GM19468 (cell line): Measurements from ENCODE around the gene SRPK2.
"Not testable (repeated sequence)": the region's sequence is repeated elsewhere in the genome, so short reads cannot be mapped to it uniquely, and the experiment has no call there.

Source experiments
- ATAC-seq: cut with Tn5 transposase; IDR thresholded peaks from one replicate; pipeline ENCODE4 v1.9.1; 2021; ENCODE audit warnings: mild to moderate bottlenecking, moderate library complexity, moderate number of reproducible peaks; ENCODE audit not compliant: unreplicated experiment; ENCODE audit errors: extremely low read depth

SRPK2 gene

DNA sequence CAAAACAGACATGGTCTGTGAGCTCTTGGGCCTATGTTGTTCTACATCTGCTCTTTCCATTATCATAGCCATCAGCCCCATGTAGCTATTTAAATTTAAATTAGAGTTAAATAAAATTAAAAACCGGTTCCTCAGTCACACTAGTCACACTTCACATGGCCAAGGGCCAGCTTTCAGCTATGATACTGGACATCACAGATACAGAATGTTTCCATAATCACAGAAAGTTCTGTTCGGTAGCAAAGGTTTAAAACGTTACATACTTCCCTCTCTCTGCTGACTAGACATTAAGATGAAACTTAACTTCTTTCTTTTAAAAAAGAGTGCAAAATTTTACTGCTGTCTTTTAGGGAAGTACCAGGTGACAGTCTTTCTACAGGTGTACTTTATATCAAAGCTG is 43.0 kb downstream of the SRPK2 start:
- ATAC-seq = no peak

DNA sequence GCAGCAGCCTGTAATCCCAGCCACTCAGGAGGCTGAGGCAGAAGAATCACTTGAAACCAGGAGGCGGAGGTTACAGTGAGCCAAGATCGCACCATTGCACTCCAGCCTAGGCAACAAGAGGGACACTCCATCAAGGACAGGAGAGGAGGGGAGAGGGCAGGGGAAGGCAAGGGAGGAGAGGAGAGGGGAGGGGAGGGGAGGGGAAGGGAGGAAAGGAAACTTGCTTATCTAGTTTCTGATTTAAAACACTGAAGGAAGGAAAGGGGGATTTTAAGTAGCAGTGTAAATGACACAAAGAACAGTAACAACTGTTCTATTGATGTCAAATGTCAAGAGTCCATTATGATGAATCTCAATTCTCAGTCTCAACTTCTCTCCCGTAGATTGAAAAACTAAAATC is 43.7 kb downstream of the SRPK2 start:
- no peak for ATAC-seq

DNA sequence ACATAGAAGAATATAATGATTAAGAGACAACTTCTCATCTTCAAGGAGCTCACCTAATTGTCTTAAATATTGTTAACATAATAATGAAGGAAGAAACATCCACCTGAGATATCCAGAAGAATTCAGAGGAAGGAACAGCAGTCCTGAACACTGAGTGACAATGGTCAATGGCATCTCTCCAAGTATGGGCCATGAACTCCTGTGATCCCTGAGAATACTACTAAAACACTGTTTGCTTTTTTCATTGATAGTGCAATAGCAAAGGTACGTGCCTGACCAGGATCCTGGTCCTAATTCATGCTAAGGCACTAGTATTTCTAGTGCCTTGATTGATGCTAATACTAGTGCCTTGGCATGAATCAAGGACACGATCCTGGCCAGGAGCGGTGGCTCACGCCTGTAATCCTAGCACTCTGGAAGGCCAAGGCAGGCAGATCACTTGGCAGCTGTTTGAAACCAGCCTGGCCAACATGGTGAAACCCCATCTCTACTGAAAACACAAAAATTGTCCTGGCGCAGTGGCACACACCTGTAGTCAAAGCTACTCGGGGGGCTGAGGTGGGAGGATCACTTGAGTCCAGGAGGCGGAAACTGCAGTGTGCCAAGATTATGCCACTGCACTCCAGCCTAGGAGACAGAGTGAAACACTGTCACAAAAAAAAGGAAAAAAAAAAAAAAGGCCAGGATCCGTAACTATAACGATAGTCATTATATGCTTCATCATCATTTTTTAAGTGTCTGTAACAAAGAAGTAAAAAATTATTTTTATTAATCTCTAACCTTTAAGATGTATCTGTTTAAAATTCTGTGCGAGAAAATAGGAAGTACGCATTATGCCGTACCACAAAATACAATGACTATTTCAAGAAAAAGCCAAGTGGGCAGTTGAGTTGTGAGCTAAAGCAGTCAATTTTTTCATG is 49.1 kb downstream of the SRPK2 start:
- no peak for ATAC-seq

DNA sequence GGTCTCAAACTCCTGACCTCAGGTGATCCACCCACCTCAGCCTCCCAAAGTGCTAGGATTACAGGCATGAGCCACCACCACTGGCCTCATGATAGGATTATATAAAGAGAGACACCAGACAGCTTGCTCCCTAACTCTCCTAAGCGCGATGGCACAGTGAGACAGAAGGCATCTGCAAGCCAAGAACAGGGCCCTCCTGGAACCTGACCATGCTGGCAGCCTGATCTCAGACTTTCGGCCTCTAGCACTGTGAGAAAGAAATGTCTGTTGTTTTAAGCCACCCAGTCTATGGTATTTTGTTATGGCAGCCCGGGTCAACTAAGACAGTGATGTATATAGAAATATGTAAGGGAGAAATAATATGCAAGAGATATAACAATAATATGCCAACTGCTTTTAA is 51.2 kb downstream of the SRPK2 start:
- ATAC-seq = no peak

DNA sequence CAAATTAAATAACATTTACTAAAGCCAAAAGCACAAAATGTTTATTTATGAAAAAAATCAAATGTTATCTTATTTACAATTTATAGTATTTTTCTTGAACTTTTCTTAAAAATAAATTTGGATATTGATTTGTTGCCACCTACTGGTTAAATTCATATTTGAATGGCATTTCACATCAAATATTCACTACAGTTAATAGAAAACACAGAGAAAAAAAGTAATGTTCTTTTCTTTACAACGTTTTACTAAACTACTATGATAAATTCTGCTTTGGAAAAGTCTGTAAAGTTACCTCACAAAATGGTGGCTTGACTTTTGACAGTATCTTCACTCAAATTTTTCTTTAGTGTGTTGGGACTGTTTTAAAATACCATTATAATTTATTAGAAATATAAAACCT is 52.7 kb downstream of the SRPK2 start:
- ATAC-seq = no peak

DNA sequence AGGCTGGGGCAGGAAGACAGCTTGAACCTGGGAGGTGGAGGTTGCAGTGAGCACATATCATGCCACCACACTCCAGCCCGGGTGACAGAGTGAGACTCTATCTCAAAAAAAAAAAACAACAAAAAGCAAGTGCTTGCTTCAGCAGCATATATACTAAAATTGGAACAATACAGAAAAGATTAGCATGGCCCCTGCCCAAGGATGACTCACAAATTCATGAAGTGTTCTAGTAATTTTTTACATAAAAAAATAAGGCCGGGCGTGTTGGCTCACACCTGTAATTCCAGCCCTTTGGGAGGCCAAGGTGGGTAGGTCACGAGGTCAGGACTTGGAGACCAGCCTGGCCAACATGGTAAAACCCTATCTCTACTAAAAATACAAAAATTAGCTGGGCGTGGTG is 56.1 kb downstream of the SRPK2 start:
- ATAC-seq = not testable (repeated sequence)

DNA sequence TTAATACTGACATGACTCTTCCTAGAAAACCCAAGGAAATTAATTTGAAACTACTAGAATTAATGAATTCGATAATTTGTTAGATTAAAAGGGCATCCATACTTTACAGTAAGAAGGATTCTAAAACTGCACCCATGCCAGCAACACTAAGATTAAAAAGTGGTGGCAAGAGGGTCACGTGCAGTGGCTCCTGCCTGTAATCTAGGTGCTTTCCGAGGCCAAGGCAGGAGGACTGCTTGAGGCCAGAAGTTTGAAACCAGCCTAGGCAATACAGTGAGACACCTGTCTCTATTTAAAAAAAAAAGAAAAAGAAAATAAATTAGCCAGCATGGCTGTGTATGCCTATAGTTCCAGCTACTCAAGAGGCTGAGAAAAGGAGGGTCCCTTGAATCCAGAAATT is 58.2 kb downstream of the SRPK2 start:
- ATAC-seq = no peak

DNA sequence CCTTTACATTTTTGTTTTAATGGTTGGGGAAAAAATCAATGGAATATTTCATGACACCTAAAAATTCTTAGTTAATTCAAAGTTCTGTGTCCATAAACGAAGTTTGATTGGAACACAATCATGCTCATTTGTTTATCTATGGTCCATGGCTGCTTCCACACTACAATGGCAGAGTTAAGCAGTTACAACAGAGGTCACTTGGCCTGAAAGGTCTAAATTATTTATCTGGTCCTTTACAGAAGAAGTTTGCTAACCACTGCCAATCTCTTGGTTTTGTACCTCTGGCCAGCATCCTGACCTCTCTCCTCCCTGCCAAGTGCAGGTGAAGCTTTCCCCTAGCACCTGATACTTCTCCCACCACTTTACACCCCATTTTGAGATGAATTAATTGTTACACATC is 61.5 kb downstream of the SRPK2 start:
- ATAC-seq = no peak

DNA sequence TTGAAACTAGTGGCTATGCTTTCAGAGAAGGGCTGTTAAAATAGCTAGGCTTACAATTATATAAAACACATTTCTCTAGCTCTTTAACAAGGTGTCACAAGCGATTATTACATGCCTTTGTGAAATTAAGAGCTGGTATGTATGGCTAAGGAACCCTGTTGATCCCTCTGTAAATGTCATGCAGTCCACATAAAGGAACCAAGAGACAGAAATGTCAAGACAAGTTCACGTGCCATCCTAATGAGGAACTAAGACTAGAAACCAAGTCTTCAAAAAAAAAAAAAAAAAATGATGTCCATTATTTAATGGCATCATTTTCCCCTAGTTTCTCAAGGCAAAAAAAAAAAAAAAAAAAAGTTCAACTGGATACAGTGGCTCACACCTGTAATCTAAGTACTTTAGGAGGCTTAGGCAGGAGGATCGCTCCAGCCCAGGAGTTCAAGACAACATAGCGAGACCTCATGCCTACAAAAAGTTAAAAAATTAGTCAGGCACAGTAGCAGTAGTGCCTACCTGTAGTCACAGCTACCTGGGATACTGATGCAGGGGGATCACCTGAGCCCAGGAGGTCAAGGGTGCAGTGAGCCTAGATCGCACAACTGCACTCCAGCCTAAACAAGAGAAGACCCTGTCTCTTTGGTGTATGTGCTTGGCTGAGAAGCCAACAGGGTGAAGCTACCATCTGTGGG is 63.4 kb downstream of the SRPK2 start:
- ATAC-seq = no peak

DNA sequence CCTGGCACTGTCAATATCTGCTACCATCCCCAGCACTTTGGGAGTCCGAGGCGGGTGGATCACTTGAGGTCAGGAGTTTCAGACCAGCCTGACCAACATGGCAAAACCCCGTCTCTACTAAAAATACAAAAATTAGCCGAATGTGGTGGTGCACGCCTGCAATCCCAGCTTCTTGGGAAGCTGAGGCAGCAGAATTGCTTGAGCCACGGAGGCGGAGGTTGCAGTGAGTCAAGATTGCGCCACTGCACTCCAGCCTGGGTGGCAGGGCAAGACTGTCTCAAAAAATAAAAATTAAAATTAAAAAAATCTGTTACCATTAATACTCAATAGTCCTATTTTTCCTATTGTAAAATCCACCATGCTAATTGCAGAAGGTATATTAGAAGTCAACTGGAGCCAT is 64.1 kb downstream of the SRPK2 start:
- not testable (repeated sequence) for ATAC-seq

DNA sequence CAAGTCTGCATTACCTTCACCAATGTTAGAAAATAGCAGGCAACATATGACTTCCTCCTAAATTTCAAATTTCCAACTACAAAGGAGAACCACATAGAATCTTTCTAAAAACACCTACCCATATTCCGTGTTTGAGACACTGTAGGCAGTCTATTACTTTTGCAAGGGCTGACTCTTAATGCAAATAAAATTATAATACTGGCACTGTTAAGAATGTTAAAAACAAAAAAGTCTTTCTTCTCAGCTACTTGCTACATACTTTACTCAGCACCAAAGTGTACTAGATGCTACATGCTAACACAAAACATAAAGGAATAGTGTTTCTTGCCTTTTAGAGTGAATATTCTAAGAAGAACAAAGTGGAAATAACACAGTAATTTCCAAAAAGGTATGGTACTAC is 65.4 kb downstream of the SRPK2 start:
- no peak for ATAC-seq

DNA sequence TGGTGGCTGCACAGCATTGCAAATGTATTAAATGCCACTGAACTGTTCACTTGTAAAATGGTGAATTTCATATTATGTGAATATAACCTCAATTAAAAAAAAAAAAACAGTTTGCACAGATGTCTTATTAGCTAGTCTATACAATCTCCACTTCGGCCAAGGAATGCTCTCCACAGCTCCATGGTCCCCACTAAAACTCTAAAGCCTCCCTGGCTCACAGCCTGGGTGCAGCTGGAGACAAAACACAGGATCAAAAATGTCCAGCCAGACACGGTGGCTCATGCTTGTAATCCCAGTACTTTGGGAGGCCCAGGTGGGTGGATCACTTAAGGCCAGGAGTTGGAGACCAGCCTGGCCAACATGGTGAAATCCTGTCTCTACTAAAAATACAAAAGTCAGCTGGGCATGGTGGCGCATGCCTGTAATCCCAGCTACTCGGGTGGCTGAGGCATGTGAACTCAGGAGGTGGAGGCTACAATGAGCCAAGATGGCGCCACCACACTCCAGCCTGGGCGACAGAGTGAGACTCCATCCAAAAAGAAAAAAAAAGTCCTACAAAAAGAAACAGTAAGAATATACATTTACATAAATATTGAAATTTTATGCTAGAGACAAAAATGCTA is 66.0 kb downstream of the SRPK2 start:
- ATAC-seq = no peak

DNA sequence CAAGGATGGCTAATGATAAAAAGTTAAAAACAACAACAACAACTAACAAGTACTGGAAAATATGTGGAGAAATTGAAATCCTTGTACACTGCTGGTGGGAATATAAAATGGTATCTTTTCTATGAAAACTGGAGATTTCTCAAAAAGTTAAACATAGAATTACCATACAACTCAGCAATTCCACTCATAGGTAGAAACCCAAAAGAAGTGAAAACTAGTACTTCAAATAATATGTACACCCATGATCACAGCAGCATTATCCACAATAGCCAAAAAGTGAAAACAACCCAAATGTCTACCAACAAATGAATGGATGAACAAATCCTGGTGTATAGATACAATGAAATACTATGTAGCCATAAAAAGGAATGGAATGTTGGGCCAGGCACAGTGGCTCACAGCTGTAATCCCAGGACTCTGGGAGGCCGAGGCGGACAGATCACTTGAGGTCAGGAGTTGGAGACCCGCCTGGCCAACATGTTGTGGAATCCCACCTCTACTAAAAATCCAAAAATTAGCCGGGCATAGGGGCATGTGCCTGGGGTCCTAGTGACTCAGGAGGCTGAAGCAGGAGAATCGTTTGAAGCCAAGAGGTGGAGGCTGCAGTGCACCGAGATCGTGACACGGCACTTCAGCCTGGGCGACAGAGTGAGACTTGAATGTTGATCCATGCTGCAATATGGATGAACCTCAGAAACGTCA is 66.8 kb downstream of the SRPK2 start:
- ATAC-seq = no peak

DNA sequence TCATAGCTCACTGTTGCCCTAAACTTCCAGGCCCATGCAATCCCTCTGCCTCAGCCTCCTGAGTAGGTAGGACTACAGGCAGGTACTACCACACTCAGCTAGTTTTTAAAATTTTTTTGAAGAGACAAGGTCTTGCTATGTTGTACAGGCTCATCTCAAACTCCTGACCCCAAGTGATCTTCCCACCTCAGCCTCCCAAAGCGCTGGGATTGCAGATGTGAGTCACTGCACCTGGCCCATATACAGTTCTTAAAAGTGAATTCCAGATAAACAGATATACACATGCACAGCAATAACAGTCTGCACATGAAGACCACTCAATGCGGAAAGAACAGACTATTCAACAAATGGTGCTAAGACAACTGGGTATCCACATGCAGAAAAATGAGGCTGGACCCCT is 67.8 kb downstream of the SRPK2 start:
- no peak for ATAC-seq

DNA sequence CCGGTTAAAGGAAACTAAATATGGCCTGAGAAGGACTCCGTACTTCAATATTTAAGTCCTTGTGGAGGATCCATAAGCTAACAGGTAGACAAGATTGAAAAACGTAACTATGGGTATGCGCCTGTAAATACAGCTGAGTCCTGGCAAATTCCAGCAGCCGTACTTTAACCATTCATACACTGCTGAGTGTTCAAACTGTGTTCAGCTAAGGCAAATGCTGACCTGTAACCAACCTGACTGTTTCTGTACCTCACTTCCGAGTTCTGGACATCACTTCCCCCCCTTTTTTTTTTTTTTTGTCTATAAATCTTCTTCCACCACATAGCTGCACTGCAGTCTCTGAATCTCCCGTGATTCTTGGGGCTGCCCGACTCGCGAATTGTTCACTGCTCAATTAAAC is 69.1 kb downstream of the SRPK2 start:
- no peak for ATAC-seq

DNA sequence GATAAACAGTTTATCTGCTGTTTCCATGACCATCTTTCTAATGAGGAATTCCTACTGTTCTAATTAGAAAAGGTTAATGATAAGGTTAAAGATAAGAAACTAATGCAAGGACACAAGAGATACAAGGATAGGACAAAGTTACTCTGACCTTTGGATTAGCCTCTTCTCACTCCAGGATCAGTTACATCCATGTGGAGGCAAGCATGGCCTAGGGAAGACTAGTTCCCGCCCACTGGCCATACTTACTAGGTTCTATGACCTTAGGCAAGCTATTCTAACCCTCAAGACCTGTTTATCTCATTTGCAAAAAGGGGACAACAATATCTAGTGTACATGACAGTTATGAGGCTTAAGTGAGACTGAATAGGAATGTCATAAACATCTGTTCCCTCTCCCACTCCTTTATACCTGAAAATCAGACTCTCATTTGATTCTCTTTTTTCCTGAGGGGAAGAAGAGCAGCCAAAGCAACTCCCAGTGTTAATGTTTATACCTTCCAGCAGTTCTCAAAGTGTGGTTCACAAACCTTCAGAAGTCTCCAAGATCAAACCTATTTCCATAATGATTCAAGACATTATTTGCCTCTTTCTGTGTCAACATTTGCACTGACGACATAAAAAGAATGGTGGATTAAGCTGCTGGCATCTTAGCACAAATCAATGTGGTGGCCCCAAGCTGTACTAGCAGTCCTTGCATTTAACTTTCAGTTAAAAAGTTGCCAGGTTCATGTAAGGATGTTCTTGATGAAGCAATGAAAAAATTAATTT is 72.0 kb downstream of the SRPK2 start:
- no peak for ATAC-seq

DNA sequence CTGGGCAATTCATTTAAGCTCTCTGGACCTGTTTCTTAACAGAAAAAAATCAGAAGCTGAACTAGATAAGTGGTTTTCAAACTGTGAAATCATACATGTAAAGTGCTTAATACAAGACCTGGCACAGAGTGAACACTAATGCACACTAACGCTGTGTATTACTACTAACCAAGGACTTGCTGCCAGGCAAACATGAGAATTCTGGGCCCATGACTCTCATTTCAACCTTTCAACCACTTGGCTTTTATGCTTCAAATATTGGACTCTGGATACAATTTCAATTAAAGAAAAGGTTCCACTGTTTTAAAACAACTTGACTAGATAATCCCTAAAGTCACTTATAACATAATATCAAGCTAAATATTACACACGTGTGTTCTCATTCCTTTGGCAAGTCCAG is 73.4 kb downstream of the SRPK2 start:
- no peak for ATAC-seq

DNA sequence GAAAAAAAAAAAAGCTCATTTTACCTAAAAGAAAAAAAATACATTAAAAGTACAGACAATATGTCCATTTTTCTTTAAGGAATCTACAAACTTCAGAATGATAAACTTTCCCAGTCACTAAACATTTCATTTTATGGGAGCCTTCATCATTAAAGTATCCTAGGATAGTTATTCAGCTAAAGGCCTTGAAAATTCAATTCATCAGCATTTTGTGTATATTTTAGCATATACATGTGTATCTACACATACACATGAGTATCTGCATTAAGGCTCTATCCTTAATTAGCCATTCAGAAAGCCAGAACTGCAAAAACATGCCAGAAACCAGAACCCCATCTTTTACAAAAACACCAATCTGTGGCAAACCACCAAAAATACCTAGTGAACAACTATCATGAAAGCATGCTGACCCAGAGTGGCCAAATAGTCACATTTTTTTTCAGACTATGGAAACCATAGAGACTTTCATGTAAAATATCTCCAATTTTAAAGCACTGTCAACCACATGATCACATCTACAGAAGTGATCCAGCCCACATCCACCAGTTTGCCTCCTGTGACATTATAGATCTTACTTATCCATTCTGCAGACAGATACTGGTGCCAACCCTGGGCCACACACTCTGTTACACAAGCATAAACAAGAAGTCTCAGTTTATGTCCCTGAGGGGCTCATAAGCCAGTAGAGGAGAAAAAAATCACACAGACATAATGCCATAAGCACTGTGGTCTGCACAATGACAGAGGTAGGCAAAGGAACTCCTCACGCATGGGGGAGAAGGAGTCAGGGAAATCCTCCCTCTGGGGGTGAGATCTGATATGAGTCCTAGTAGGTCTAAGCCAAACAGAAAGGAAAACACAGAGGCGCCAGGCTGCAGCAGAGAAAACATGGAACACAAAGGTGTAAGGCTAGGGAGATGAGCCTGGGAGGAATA is 79.2 kb downstream of the SRPK2 start:
- no peak for ATAC-seq

DNA sequence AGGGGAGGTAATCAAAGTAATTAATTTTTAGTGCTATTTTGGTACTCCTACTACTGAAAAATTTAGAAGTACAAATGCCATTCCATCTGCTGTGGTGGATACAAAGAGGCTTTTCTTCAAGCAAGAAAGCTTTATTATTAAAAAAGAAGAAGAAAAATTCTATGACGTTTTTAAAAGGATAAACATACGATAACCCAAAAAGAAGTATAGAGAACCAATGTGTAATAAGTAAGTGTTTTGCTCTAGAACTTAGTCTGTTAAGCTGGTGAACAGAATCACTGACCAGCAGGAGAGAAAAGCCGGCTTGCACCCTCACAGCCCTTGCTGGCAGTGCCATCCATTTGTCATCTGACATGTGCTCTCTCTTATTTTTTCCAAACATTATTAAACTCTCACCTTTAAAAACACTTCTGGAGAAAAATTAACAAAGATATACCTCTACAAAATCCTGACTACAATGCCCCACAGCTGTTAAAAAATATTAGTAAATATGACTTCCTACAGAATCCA is 81.5 kb downstream of the SRPK2 start:
- no peak for ATAC-seq
